ENCODE measurements around the gene TESK2. TPM values are rescaled to one million over a fixed set of nuclear protein-coding genes. Genes with fewer than 3 reads are reported as not detected.

Gene TESK2
- total RNA-seq, 2 donors from 2014 or later, result 4.9 to 6.5 TPM

DNA sequence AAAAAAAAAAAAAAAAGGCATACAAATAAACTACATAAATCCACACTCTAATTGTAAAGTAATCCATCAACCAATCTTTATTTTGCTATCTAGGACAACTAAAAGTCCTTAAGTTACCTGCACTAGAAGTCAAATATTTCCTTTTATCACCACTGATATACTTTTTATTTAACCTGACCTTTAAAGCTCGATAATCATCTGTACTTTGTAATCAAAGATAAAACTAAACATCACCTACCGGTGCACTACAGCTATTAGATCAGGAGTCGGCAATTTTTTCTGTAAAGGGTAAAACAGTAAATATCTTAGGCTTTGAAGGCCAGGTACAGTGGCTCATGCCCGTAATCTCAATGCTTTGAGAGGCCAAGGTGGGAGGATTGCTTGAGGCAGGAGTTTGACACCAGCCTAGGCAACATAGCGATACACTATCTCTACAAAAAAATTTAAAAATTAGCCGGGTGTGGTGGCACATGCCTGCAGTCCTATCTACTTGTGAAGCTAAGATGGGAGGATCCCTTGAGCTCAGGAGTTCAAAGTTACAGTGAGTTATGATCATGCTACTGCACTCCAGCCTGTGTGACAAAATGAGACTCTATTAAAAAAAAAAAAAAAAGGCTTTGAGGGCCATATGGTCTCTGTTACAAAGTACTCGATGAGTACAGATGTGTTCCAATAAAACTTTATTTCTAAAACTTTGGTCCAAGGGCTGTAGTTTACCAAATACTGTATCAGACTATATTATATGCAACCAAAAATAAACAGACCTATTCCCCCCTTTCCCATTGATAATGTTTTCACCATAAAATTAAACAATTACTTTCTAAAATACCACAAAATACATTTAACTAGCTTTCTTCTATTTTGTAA lies 47.1 kb downstream of the TESK2 start:
- Mint-ChIP-seq H3K27ac (no peak overlapping the region), H3K4me1 (no peaks in the 10 kb centered on the region), H3K36me3 (ENCODE audit: low read depth) (no peaks in the 10 kb centered on the region), H3K4me3 (no peak overlapping the region), H3K27me3 (no peaks in the 10 kb centered on the region)
- DNase-seq, result no peak
- H3K9me3 ChIP-seq (ENCODE audit: control insufficient read depth, low read length, poor library complexity, severe bottlenecking), result no peaks in the 10 kb centered on the region
- ATAC-seq, result no peak

DNA sequence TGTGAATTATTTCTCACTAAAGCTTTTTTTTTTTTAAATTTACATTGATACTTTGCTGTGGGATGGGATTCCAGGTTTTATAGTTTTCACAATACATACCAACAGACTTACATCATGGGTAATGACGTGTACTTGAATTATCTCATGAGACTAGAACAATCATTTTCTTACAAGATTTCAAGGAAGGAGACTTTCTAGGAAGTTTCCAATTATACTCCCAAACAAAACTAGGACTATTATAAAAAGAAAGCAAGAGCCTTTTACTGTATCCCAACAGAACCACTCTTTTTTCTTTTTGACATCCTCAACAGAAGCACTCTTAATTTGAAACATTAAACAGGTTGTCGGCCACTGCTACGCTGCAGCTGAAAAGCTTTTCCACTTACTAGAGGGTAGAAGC lies 48.7 kb downstream of the TESK2 start:
- H3K9me3 ChIP-seq (ENCODE audit: control insufficient read depth, low read length, poor library complexity, severe bottlenecking), result no peaks in the 10 kb centered on the region
- H3K36me3 Mint-ChIP-seq (ENCODE audit: low read depth), result no peaks in the 10 kb centered on the region
- H3K27ac Mint-ChIP-seq, result no peak overlapping the region
- H3K4me3 Mint-ChIP-seq, result no peak overlapping the region
- no peak for DNase-seq
- no peak for ATAC-seq
- no peaks in the 10 kb centered on the region for H3K27me3 Mint-ChIP-seq
- H3K4me1 Mint-ChIP-seq, result no peaks in the 10 kb centered on the region

DNA sequence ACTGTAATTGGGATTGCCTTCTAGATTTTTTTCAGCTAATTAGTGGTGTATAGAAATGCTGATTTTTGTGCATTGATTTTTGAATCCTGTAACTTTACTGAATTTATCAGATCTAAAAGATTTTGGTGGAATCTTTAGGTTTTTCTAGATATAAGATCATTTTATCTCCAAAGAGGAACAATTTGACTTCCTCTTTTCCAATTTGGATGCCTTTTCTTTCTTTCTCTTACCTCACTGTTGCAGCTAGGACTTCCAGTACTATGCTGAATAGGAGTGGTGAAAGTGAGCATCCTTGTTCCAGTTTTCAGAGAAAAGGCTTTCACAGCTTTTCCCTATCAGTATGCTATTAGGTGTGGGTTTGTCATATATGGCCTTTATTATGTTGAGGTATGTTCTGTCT lies 53.6 kb downstream of the TESK2 start:
- no peaks in the 10 kb centered on the region for H3K27me3 Mint-ChIP-seq
- no peak overlapping the region for H3K27ac Mint-ChIP-seq
- H3K9me3 ChIP-seq (ENCODE audit: control insufficient read depth, low read length, poor library complexity, severe bottlenecking), result no peaks in the 10 kb centered on the region
- DNase-seq (no peak), ATAC-seq (no peak)
- peaks cover 2% of the 10 kb centered on the region for H3K4me1 Mint-ChIP-seq
- H3K36me3 Mint-ChIP-seq (ENCODE audit: low read depth), result no peaks in the 10 kb centered on the region
- H3K4me3 Mint-ChIP-seq, result no peak overlapping the region

DNA sequence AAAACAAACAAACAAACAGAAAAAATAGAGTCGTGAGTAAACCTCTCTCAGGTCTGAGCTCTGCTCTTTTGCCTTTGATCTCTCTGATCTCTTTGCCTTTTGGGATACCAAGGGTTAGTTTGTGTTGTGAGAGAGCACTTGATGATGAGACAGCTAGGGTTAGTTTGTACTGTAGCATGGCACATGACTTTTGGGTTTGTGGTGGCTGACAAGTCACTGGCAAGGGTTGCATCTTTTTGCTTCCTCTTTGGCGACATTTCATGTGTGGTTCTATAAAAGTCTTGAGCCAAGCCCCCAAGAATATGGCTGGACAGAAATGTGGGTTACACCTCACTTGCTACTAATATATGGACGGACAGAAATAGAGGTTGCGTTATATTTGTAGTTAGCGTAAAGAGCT lies 60.5 kb downstream of the TESK2 start:
- ATAC-seq, result no peak
- no peak for DNase-seq
- Mint-ChIP-seq H3K4me1 (peaks cover 2% of the 10 kb centered on the region), H3K27me3 (no peaks in the 10 kb centered on the region), H3K36me3 (ENCODE audit: low read depth) (no peaks in the 10 kb centered on the region), H3K4me3 (no peak overlapping the region), H3K27ac (no peak overlapping the region)
- H3K9me3 ChIP-seq (ENCODE audit: control insufficient read depth, low read length, poor library complexity, severe bottlenecking), result no peaks in the 10 kb centered on the region

DNA sequence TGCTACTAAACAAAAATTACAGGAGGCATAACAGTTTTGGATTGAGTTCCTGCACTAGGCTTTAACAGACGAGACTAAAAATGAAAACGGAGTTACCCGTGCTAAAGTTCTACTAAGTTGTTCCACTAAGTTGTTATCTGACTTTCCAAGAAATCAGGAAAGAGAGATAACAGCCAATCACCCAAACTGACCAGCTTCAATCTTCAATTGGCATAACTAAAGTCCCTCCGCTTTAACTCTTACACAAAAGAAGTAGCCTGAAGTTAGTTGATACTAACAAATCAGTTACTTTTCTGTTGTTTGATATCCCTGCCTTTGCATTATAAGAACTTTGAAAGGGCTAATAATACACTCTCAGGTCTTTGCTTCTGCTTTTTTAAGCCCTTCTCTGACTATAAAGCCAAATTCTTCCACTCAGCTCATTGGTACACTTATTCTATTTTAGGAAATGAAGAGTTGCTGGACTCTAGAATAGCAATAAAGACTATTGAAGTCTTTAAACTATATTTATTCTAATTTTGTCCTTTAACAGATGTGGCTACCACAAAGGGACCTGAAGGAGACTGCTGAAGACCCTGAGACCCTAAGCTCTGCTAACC lies 61.3 kb downstream of the TESK2 start:
- no peak for ATAC-seq
- Mint-ChIP-seq H3K4me3 (no peak overlapping the region), H3K27me3 (no peaks in the 10 kb centered on the region)

DNA sequence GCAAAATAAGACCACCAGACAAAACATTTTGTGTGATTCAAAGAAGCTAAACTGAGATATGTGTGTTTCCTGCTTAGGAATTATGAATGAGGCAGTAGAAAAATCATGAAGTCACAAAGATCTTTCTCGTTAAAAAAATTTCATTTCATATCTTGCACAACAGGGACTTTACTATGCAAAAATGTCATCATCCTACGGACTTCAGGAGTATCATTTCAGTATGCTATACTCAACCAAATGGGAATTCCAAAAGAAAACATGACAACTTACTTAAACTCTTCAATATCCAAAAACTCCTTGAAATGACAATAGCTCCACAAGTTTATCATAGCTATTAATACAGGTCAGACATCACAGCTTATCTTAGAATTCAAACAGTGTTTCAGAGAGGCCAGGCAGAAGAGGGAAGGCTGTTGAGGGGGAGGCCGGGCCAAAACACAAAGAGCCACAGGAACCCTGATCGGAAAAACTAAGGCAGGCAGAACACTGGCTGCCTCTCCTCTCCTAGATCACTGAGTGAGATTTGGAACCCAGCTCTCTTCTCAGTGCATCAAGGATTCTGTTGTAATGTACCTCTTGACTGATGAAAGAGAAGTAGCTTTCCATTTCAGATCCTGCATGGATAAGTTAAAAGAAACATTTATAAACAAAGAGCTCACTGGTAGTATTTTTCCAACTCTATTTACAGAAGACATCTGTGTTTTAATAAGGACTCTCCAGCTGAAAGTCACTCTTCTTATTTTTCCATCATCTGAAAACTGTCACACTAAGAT lies 66.9 kb downstream of the TESK2 start:
- ATAC-seq (no peak), DNase-seq (no peak)
- H3K27ac Mint-ChIP-seq, result no peak overlapping the region
- H3K27me3 Mint-ChIP-seq, result no peaks in the 10 kb centered on the region
- peaks cover 2% of the 10 kb centered on the region for H3K4me1 Mint-ChIP-seq
- H3K36me3 Mint-ChIP-seq (ENCODE audit: low read depth), result peaks cover 5% of the 10 kb centered on the region
- no peaks in the 10 kb centered on the region for H3K9me3 ChIP-seq (ENCODE audit: control insufficient read depth, low read length, poor library complexity, severe bottlenecking)
- no peak overlapping the region for H3K4me3 Mint-ChIP-seq

More for the DNA sequence above, 61.3 kb downstream of the TESK2 start:
- no peak for DNase-seq
- H3K4me1 Mint-ChIP-seq, result peaks cover 2% of the 10 kb centered on the region
- H3K36me3 Mint-ChIP-seq (ENCODE audit: low read depth), result no peaks in the 10 kb centered on the region
- no peaks in the 10 kb centered on the region for H3K9me3 ChIP-seq (ENCODE audit: control insufficient read depth, low read length, poor library complexity, severe bottlenecking)
- H3K27ac Mint-ChIP-seq, result no peak overlapping the region

DNA sequence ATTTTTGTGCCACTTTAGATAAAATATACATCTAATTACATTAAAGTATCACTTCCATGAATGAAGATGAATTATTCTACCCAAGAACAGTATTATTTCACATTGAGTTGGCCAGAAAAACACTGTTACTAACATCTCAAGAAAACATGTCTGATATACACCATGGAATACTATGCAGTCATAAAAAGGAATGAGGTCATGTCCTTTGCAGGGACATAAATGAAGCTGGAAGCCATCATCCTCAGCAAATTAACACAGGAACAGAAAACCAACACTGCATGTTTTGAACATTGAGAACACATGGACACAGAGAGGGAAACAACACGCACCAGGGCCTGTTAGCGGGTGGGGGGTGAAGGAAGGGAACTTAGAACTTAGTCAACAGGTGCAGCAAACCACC lies 69.0 kb downstream of the TESK2 start:
- H3K27me3 Mint-ChIP-seq, result no peaks in the 10 kb centered on the region
- no peak overlapping the region for H3K4me3 Mint-ChIP-seq
- no peak for ATAC-seq
- peaks cover 2% of the 10 kb centered on the region for H3K4me1 Mint-ChIP-seq
- DNase-seq, result no peak
- H3K27ac Mint-ChIP-seq, result no peak overlapping the region
- no peaks in the 10 kb centered on the region for H3K9me3 ChIP-seq (ENCODE audit: control insufficient read depth, low read length, poor library complexity, severe bottlenecking)
- H3K36me3 Mint-ChIP-seq (ENCODE audit: low read depth), result peaks cover 5% of the 10 kb centered on the region

DNA sequence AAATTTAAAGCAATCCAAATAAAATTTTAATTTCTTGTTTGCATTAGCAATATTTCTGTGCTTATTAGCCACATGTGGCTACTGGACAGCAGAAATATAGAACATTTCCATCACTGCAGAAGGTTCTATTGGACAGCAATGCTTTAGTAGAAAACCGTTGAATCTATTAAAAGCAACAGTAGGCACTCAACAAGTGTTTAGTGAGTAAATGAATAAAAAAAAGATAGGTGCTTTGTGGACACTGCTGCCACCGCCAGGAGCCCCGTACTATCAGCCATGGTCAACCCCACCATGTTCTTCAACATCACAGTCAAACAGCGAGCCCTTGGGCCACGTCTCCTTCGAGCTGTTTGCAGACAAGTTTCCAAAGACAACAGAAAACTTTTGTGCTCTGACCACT lies 76.2 kb downstream of the TESK2 start:
- no peaks in the 10 kb centered on the region for H3K36me3 Mint-ChIP-seq (ENCODE audit: low read depth)
- H3K27ac Mint-ChIP-seq, result no peak overlapping the region
- no peak overlapping the region for H3K4me3 Mint-ChIP-seq
- H3K4me1 Mint-ChIP-seq, result peaks cover 5% of the 10 kb centered on the region
- H3K9me3 ChIP-seq (ENCODE audit: control insufficient read depth, low read length, poor library complexity, severe bottlenecking), result no peaks in the 10 kb centered on the region
- no peak for DNase-seq
- no peak for ATAC-seq
- H3K27me3 Mint-ChIP-seq, result no peaks in the 10 kb centered on the region

DNA sequence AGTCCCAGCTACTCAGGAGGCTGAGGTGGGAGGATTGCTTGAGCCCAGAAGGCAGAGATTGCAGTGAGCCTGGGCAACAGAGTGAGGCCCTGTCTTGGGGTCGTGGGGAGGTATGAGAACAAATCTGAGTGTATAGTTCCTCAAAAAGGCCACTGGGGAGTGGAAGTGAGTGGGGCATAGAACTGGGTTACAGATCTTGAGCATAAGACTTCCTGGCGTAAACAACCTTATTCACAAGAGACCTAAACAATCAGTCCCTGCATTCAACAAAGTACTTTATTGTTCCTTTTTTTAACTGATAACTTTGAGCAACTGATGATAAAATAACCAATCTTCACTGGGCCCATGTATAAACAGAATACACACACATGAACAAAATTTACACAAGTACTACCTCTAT lies 78.1 kb downstream of the TESK2 start:
- Mint-ChIP-seq H3K27me3 (no peaks in the 10 kb centered on the region), H3K4me1 (peaks cover 5% of the 10 kb centered on the region)

DNA sequence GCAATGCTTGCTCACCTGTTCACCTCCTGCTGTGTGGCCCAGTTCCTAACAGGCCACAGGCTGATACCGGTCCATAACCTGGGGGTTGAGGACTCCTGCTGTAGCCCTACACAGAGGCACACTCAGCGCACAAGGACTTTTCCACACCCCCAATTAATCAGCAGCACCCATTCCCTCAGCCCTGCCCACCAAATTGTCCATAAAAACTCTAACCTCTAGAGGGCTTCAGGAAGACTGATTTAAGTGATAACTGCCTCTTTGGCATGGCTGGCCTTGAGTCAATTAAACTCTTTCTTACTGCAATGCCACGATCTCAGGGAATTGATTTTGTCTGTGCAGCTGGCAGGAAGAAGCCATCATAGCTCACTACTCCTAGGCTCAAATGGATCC lies 79.5 kb downstream of the TESK2 start:
- Mint-ChIP-seq H3K27ac (no peak overlapping the region), H3K4me1 (peaks cover 7% of the 10 kb centered on the region), H3K4me3 (no peak overlapping the region), H3K27me3 (no peaks in the 10 kb centered on the region), H3K36me3 (ENCODE audit: low read depth) (no peaks in the 10 kb centered on the region)
- H3K9me3 ChIP-seq (ENCODE audit: control insufficient read depth, low read length, poor library complexity, severe bottlenecking), result no peaks in the 10 kb centered on the region
- DNase-seq, result no peak
- ATAC-seq, result no peak

More for the DNA sequence above, 78.1 kb downstream of the TESK2 start:
- DNase-seq (no peak), ATAC-seq (peak; percentile 50)
- no peaks in the 10 kb centered on the region for H3K9me3 ChIP-seq (ENCODE audit: control insufficient read depth, low read length, poor library complexity, severe bottlenecking)
- Mint-ChIP-seq H3K27ac (no peak overlapping the region), H3K4me3 (no peak overlapping the region), H3K36me3 (ENCODE audit: low read depth) (no peaks in the 10 kb centered on the region)

DNA sequence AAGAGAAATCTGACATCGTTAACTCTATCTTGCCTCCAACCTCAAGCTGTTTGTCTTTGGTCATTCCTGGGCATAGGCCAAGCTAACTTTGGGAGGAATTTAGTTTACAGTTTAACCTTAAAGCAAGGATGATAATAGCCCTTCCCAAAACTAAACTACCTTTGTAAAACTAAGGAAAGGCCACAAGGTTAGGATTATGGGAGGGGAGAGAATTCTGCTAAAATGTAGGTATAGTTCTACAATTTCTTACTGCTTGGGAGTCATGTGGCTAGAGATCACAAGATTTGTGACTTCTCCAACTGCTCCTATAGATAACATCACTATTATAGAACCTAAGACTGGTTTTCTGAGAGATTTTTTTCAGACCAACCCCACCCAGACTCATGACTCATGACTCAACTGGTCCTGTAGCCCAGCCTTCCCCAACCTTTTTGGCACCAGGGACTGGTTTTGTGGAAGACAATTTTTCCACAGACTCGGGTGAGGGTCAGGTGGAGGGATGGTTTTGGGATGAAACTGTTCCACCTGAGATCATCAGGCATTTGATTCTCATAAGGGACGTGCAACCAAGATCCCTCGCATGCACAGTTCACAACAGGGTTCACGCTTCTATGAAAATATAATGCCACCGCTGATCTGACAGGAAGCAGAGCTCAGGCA lies 80.0 kb downstream of the TESK2 start:
- no peak overlapping the region for H3K27ac Mint-ChIP-seq
- no peak overlapping the region for H3K4me3 Mint-ChIP-seq
- H3K4me1 Mint-ChIP-seq, result peaks cover 7% of the 10 kb centered on the region
- no peaks in the 10 kb centered on the region for H3K9me3 ChIP-seq (ENCODE audit: control insufficient read depth, low read length, poor library complexity, severe bottlenecking)
- H3K27me3 Mint-ChIP-seq, result no peaks in the 10 kb centered on the region
- DNase-seq (no peak), ATAC-seq (no peak)
- H3K36me3 Mint-ChIP-seq (ENCODE audit: low read depth), result no peaks in the 10 kb centered on the region

DNA sequence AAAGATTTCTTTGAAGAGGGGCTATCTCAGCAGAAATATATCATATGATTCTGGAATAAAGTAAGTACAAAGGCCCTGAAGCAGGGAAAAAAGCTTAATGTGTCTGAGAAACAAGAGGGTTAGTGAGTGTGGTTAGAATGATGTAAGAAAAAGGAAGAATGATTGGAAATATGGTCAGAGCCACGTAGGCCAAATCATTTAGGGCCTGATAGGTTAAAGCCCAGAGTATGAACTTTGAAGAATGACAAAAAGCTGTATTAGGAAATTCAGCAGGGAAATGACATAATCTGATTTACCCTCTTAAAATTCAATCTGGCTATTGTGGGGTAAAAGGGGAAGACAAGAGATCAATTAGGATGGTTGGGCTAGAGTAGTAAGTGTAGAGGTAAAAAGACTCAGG lies 81.7 kb downstream of the TESK2 start:
- DNase-seq, result no peak
- Mint-ChIP-seq H3K27ac (no peak overlapping the region), H3K4me3 (no peak overlapping the region), H3K4me1 (peaks cover 5% of the 10 kb centered on the region), H3K36me3 (ENCODE audit: low read depth) (no peaks in the 10 kb centered on the region), H3K27me3 (no peaks in the 10 kb centered on the region)
- ATAC-seq, result no peak
- H3K9me3 ChIP-seq (ENCODE audit: control insufficient read depth, low read length, poor library complexity, severe bottlenecking), result no peaks in the 10 kb centered on the region

DNA sequence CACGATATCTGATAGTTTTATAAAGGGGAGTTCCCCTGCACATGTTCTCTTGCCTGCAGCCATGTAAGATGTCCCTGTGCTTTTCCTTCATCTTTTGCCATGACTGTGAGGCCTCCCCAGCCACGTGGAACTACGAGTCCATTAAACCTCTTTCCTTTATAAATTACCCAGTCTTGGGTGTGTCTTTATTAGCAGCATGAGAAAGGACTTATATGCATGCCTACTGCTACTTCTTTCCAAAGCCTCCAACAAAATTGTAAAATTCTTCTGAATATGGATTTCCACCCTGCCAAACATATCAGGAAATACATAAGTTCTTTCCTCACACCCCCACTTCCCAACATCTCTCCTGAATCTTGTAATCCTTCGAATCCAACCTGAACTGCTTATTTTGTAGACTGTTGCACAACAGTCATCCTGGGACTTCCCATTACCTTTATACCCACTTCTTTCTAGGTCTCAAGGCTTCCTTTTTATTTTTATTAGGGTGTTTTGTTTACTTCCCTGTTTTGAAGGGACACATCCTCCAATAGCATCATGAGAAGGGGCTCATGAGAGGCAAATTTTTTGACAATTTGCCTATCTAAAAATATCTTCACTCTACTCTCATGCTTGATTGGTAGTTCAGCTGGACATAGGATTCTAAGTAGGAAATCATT lies 83.2 kb downstream of the TESK2 start:
- Mint-ChIP-seq H3K4me3 (no peak overlapping the region), H3K27me3 (no peaks in the 10 kb centered on the region), H3K4me1 (peaks cover 5% of the 10 kb centered on the region), H3K27ac (peak overlapping the region; percentile 21), H3K36me3 (ENCODE audit: low read depth) (no peaks in the 10 kb centered on the region)
- DNase-seq, result no peak
- no peak for ATAC-seq
- no peaks in the 10 kb centered on the region for H3K9me3 ChIP-seq (ENCODE audit: control insufficient read depth, low read length, poor library complexity, severe bottlenecking)
